Endothelial cell of umbilical vein (primary cell): ENCODE results near the gene ADD1. TPM values are rescaled to one million over a fixed set of nuclear protein-coding genes. Genes with fewer than 3 reads are reported as not detected.

Experiments
- BruUV-seq: library from RNA; stranded (reverse); fragments of 400-500 nt; replicated peaks from 2 replicates; lab custom pipeline; 2021; lab: Mats Ljungman, UMichigan
- CTCF ChIA-PET: fragments of 300-600, 350-600 bp; sonication (Branson Sonifier 250); formaldehyde crosslinking; loops from one replicate; lab custom pipeline; 2021; ENCODE audit warnings: antibody characterized with exemption, inconsistent platforms; lab: Charles Lee
- POLR2A ChIA-PET: fragments of 300-600, 350-600 bp; sonication (Branson Sonifier 250); formaldehyde crosslinking; loops from one replicate; lab custom pipeline; 2021; ENCODE audit warnings: antibody characterized with exemption, inconsistent platforms; lab: Charles Lee
- DNase-seq: peaks from one replicate; pipeline ENCODE4 v3.0.0-alpha.2; 2011; ENCODE audit warnings: low read depth, low spot score
- FAIRE-seq: peaks from 2 replicates; lab custom pipeline; 2011; peaks lifted over from hg19 to GRCh38; lab: Jason Lieb, UNC
- H2AFZ ChIP-seq: 2 replicates; pipeline ENCODE4 v1.6.0; 2012; ENCODE audit warnings: low read depth, low read length, control low read depth, inconsistent platforms
- H3K27ac ChIP-seq: 2 replicates; pipeline ENCODE4 v1.5.1; 2011; ENCODE audit warnings: low read depth, mild to moderate bottlenecking, control low read depth, low read length, moderate library complexity; ENCODE audit not compliant: insufficient read depth
- H3K27me3 ChIP-seq, 2 experiments: 2 replicates each; pipeline versions ENCODE4 v1.6.0 to v1.6.1; 2011; ENCODE audit warnings: low read length in 2 of 2, mixed read lengths in 1 of 2; ENCODE audit not compliant: control insufficient read depth in 2 of 2, insufficient read depth in 2 of 2
- H3K36me3 ChIP-seq, 2 experiments: 2 replicates in 1 of 2; 3 replicates in 1 of 2; pipeline ENCODE4 v1.5.1; 2011; ENCODE audit warnings: low read length in 2 of 2, mild to moderate bottlenecking in 1 of 2, moderate library complexity in 1 of 2; ENCODE audit not compliant: control insufficient read depth in 2 of 2, insufficient read depth in 2 of 2; ENCODE audit errors: extremely low read depth in 1 of 2
- H3K4me1 ChIP-seq: 3 replicates; pipeline ENCODE4 v1.5.1; 2011; ENCODE audit warnings: mild to moderate bottlenecking, low read length; ENCODE audit not compliant: control insufficient read depth, insufficient read depth; ENCODE audit errors: extremely low read depth
- H3K4me2 ChIP-seq: 2 replicates; pipeline ENCODE4 v1.6.1; 2011; ENCODE audit warnings: low read length, control low read depth, mixed read lengths; ENCODE audit not compliant: insufficient read depth
- H3K4me3 ChIP-seq, 3 experiments: fragments of 200-600 bp in 1 of 3; sonication (generic), shearing (Covaris generic) in 1 of 3; replicated peaks in 1 of 3; 2 replicates each; pipeline ENCODE4 v1.5.1; 2011 to 2016; ENCODE audit warnings: control low read depth in 3 of 3, low read length in 3 of 3, mild to moderate bottlenecking in 2 of 3, inconsistent platforms in 1 of 3, low read depth in 1 of 3, moderate library complexity in 1 of 3; ENCODE audit not compliant: insufficient read depth in 1 of 3
- H3K79me2 ChIP-seq: 2 replicates; pipeline ENCODE4 v1.6.0; 2012; ENCODE audit warnings: low read length, inconsistent platforms; ENCODE audit not compliant: control insufficient read depth, insufficient read depth
- H3K9ac ChIP-seq: replicated peaks from 2 replicates; pipeline ENCODE3; 2011; ENCODE audit warnings: low read length, control low read depth; ENCODE audit not compliant: insufficient read depth; ENCODE audit errors: extremely low read depth
- H3K9me1 ChIP-seq: replicated peaks from 3 replicates; pipeline ENCODE4 v1.6.0; 2011; ENCODE audit warnings: mild to moderate bottlenecking, low read length; ENCODE audit not compliant: control insufficient read depth, insufficient read depth; ENCODE audit errors: extremely low read depth
- H3K9me3 ChIP-seq: replicated peaks from 2 replicates; pipeline ENCODE4 v1.5.1; 2012; ENCODE audit warnings: low read length, inconsistent platforms; ENCODE audit not compliant: control insufficient read depth, insufficient read depth
- H4K20me1 ChIP-seq: replicated peaks from 2 replicates; pipeline ENCODE3; 2011; ENCODE audit warnings: mild to moderate bottlenecking, low read length; ENCODE audit not compliant: control insufficient read depth, insufficient read depth; ENCODE audit errors: extremely low read depth
- EZH2 ChIP-seq: IDR thresholded peaks from 2 replicates; pipeline ENCODE4 v1.6.1; 2012; ENCODE audit warnings: borderline replicate concordance, low read depth, mild to moderate bottlenecking, moderate library complexity, low read length, inconsistent platforms; ENCODE audit not compliant: severe bottlenecking
- FOS ChIP-seq: IDR thresholded peaks from 2 replicates; pipeline ENCODE4 v1.6.1; 2011; ENCODE audit warnings: mild to moderate bottlenecking, low read length, moderate library complexity, borderline replicate concordance; ENCODE audit not compliant: insufficient read depth
- GATA2 ChIP-seq: IDR thresholded peaks from 2 replicates; pipeline ENCODE4 v1.7.0; 2011; ENCODE audit warnings: low read depth, mild to moderate bottlenecking, moderate library complexity, mixed read lengths, low read length; ENCODE audit not compliant: insufficient read length, insufficient read depth
- JUN ChIP-seq: IDR thresholded peaks from 2 replicates; pipeline ENCODE4 v1.6.1; 2011; ENCODE audit warnings: borderline replicate concordance, low read depth; ENCODE audit not compliant: insufficient read length, insufficient read depth
- MYC ChIP-seq: IDR thresholded peaks from one replicate; pipeline ENCODE4 v1.6.1; 2011; ENCODE audit warnings: mild to moderate bottlenecking, low read depth, low read length
- POLR2AphosphoS5 ChIP-seq: IDR thresholded peaks from 2 replicates; pipeline ENCODE4 v1.6.1; 2012; ENCODE audit warnings: low read depth, mild to moderate bottlenecking, control low read depth, low read length, moderate library complexity; ENCODE audit not compliant: insufficient read depth
- dilution Hi-C: fragments of 300-500 bp; cut with MboI; formaldehyde crosslinking; loops from one replicate; pipeline ENCODE4 v1.15.0; 2019; ENCODE audit warnings: low sequenced_read_pairs; ENCODE audit not compliant: extremely low pct_ligation_motif_present
- intact Hi-C: fragments of 100-400 bp; cut with micrococcal nuclease; formaldehyde crosslinking; loops from one replicate; pipeline ENCODE4 v1.10.0; 2022
- polyA plus RNA-seq, 4 experiments: library from polyadenylated mRNA; depleted of rRNA in 3 of 4; stranded (reverse) in 3 of 4; unstranded in 1 of 4; fragments of >200 nt; gene quantifications; 2 replicates each; pipeline versions ENCODE4 v1.2.1 to v1.2.3, GENCODE V29; 2011 to 2012; ENCODE audit warnings: missing spikeins in 1 of 4
- total RNA-seq: library from RNA; stranded (reverse); gene quantifications from 2 replicates; pipeline ENCODE4 v1.2.3, GENCODE V29; 2021
- TF ChIP-seq, protein P1 (sequence below): IDR thresholded peaks from 2 replicates; pipeline ENCODE4 v1.6.1; 2011; ENCODE audit not compliant: insufficient read depth, insufficient read length

Gene ADD1
- total and polyA plus RNA-seq, 2 donors (not counting 3 experiments of a cell fraction or from before 2014, with no cell fraction given) = 219 to 305 TPM

DNA sequence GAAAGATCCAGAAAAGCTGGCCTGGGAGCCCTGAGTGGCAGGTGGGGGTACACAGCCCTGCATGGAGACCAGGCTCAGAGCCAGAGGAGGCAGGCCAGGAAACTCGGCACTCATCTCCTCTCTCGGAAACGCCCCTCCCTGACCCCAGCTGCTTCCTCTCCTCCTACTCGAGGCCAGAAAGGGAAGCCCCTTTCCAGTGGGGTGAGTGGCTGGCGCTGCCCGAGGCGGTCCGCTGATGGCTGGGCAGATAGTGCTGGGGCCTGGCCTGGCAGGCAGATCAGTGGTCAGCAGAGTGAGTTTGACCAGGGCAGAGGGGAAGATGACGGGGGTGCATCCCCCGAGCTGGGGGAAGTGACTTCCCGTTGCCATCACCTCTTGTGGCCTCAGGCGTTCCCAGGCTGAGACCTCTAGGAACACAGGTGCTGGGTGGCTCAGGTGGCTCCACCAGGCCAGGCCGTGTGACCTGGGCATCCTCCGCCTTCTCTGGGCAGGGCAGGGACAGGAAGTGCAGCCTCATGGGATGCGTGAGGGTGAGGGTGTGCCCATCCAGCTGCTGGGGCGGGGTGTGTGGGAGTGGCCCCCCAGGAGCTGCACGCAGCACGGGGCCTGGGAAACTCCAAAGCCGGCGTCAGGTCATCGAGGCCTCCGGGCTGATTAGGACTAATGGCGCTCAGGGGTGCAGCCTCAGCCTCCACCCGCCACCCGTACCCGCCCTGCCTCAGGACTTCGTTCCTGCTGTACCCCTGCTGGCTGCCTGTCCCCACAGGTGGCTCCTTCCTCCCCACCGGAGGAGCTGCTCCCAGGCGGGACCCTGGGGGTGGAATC is 45.0 kb upstream of the ADD1 start:
- CTCF ChIA-PET = interaction anchor here (1.3 to 2.3 kb wide), 3 partner anchors 14 to 34 kb away, joined by 6 to 8 read pairs (median 7); no protein-coding TSS in a partner anchor
- POLR2A ChIA-PET = interaction anchor here (1.7 kb wide), 1 partner anchor 13 kb away, joined by 13 read pairs; no protein-coding TSS in a partner anchor
- H3K4me1 ChIP-seq = peaks cover 78% of the 10 kb centered on the region
- intact Hi-C loops (no loop called here), dilution Hi-C loops (no loop called here)
- no peaks in the 10 kb centered on the region for H3K36me3 ChIP-seq
- no peak overlapping the region for H3K4me3 ChIP-seq
- H3K4me2 ChIP-seq = no peak overlapping the region
- TF ChIP-seq POLR2AphosphoS5 = peak; percentile 32
- TF ChIP-seq GATA2 = peak; percentile 90
- TF ChIP-seq EZH2 = no peak
- TF ChIP-seq, protein P1, sequence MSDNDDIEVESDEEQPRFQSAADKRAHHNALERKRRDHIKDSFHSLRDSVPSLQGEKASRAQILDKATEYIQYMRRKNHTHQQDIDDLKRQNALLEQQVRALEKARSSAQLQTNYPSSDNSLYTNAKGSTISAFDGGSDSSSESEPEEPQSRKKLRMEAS = no peak
- TF ChIP-seq FOS = no peak
- TF ChIP-seq JUN = no peak
- TF ChIP-seq MYC = no peak
- H3K9ac ChIP-seq = peak overlapping the region; percentile 17
- no peaks in the 10 kb centered on the region for H3K9me3 ChIP-seq
- no peaks in the 10 kb centered on the region for H4K20me1 ChIP-seq
- H3K27ac ChIP-seq = peak overlapping the region; percentile 66
- DNase-seq (peak; percentile 83), FAIRE-seq (peak; percentile 88)
- no TSS peak for BruUV-seq
- peaks cover 54% of the 10 kb centered on the region for H3K79me2 ChIP-seq
- no peaks in the 10 kb centered on the region for H3K27me3 ChIP-seq
- no peak overlapping the region for H2AFZ ChIP-seq
- H3K9me1 ChIP-seq = no peaks in the 10 kb centered on the region
